ENCODE results near the gene TYROBP. TPM values are rescaled to one million over a fixed set of nuclear protein-coding genes. Genes with fewer than 3 reads are reported as not detected.
"Not testable (repeated sequence)": the region's sequence is repeated elsewhere in the genome, so short reads cannot be mapped to it uniquely, and the experiment has no call there.

Gene TYROBP
- total and polyA plus RNA-seq, 5 donors, result 36.7 to 52.6 (median 39.8) TPM

GRCh38 chr19:35870124-35870736 lies 37.9 kb downstream of the TYROBP start:
- H3K27me3 ChIP-seq (ENCODE audit: control insufficient read depth, insufficient read depth); H3K9me3 ChIP-seq (ENCODE audit: control insufficient read depth, low read length); H3K4me1 ChIP-seq (ENCODE audit: control insufficient read depth, insufficient read depth, low read length); H3K27ac ChIP-seq (ENCODE audit: low read length); intact Hi-C loops (cut with DNase I); H3K4me3 ChIP-seq (ENCODE audit: low read length): not testable (repeated sequence)
- DNase-seq, result peak in 2 of 3 donors; percentile 30 to 60
- ATAC-seq, result peak in 1 of 2 donors; percentile 5
- WGBS, result 40% methylated on average over 26 of the region's 26 CpGs

- intact Hi-C loops (cut with DNase I), result no loop called here
- ATAC-seq (peak; percentile 71 to 80), DNase-seq (peak; percentile 73 to 90 (median 88))
- Histone ChIP-seq H3K27me3 (ENCODE audit: control insufficient read depth, insufficient read depth) (no peaks in the 10 kb centered on the region), H3K4me3 (ENCODE audit: low read length) (peak overlapping the region; percentile 73), H3K27ac (ENCODE audit: low read length) (no peak overlapping the region), H3K9me3 (ENCODE audit: control insufficient read depth, low read length) (no peaks in the 10 kb centered on the region), H3K4me1 (ENCODE audit: control insufficient read depth, insufficient read depth, low read length) (no peaks in the 10 kb centered on the region)
- 1% methylated on average over 51 of the region's 51 CpGs for WGBS
These were observed 38.6 kb downstream of the TYROBP start for GRCh38 chr19:35869327-35870123.

- intact Hi-C loops (cut with DNase I), result no loop called here
- Histone ChIP-seq H3K9me3 (ENCODE audit: control insufficient read depth, low read length) (no peaks in the 10 kb centered on the region), H3K27me3 (ENCODE audit: control insufficient read depth, insufficient read depth) (no peaks in the 10 kb centered on the region), H3K27ac (ENCODE audit: low read length) (no peak overlapping the region), H3K4me1 (ENCODE audit: control insufficient read depth, insufficient read depth, low read length) (no peaks in the 10 kb centered on the region), H3K4me3 (ENCODE audit: low read length) (peak overlapping the region; percentile 73)
- DNase-seq (no peak), ATAC-seq (peak; percentile 2 to 8)
- WGBS, result under 1% methylated on average over 15 of the region's 15 CpGs
These were observed 39.2 kb downstream of the TYROBP start for GRCh38 chr19:35868823-35869326.

GRCh38 chr19:35868172-35868822 lies 39.8 kb downstream of the TYROBP start, which contains the start of gene APLP1:
TSS of gene APLP1 (plus strand) at chr19:35868574. CDS start at chr19:35868637, 63 bp downstream.
- DNase-seq, result peak; percentile 84 to 93 (median 92)
- no peak within 1 kb of the TSS for H3K27ac ChIP-seq (ENCODE audit: low read length)
- H3K4me3 ChIP-seq (ENCODE audit: low read length), result peak within 1 kb of the TSS; percentile 73
- ATAC-seq, result peak; percentile 94 to 95
- WGBS, result 1% methylated on average over 60 of the region's 60 CpGs
- no peaks in the 10 kb centered on the region for H3K4me1 ChIP-seq (ENCODE audit: control insufficient read depth, insufficient read depth, low read length)
- H3K27me3 ChIP-seq (ENCODE audit: control insufficient read depth, insufficient read depth), result no peaks in the 10 kb centered on the region
- no peaks in the 10 kb centered on the region for H3K9me3 ChIP-seq (ENCODE audit: control insufficient read depth, low read length)
- intact Hi-C loops (cut with DNase I), result no loop called here

GRCh38 chr19:35863018-35863417 lies 45.1 kb downstream of the TYROBP start:
- 88% methylated on average over 5 of the region's 5 CpGs for WGBS

GRCh38 chr19:35862528-35862927 lies 45.6 kb downstream of the TYROBP start:
- H3K4me1 ChIP-seq (ENCODE audit: control insufficient read depth, insufficient read depth, low read length), result no peaks in the 10 kb centered on the region
- no peaks in the 10 kb centered on the region for H3K9me3 ChIP-seq (ENCODE audit: control insufficient read depth, low read length)
- ATAC-seq (no peak), DNase-seq (no peak)
- H3K4me3 ChIP-seq (ENCODE audit: low read length), result no peak overlapping the region
- WGBS, result 72% methylated on average over 14 of the region's 14 CpGs
- no peaks in the 10 kb centered on the region for H3K27me3 ChIP-seq (ENCODE audit: control insufficient read depth, insufficient read depth)
- intact Hi-C loops (cut with DNase I), result no loop called here
- no peak overlapping the region for H3K27ac ChIP-seq (ENCODE audit: low read length)

More at GRCh38 chr19:35863018-35863417, 45.1 kb downstream of the TYROBP start:
- DNase-seq (no peak), ATAC-seq (no peak)
- no peak overlapping the region for H3K4me3 ChIP-seq (ENCODE audit: low read length)
- H3K27me3 ChIP-seq (ENCODE audit: control insufficient read depth, insufficient read depth), result no peaks in the 10 kb centered on the region
- H3K27ac ChIP-seq (ENCODE audit: low read length), result no peak overlapping the region
- intact Hi-C loops (cut with DNase I), result no loop called here
- no peaks in the 10 kb centered on the region for H3K9me3 ChIP-seq (ENCODE audit: control insufficient read depth, low read length)
- no peaks in the 10 kb centered on the region for H3K4me1 ChIP-seq (ENCODE audit: control insufficient read depth, insufficient read depth, low read length)

- Histone ChIP-seq H3K4me3 (ENCODE audit: low read length) (no peak overlapping the region), H3K27ac (ENCODE audit: low read length) (no peak overlapping the region), H3K9me3 (ENCODE audit: control insufficient read depth, low read length) (no peaks in the 10 kb centered on the region), H3K27me3 (ENCODE audit: control insufficient read depth, insufficient read depth) (no peaks in the 10 kb centered on the region), H3K4me1 (ENCODE audit: control insufficient read depth, insufficient read depth, low read length) (no peaks in the 10 kb centered on the region)
- 47% methylated on average over 19 of the region's 19 CpGs for WGBS
- DNase-seq (no peak), ATAC-seq (no peak)
- intact Hi-C loops (cut with DNase I), result no loop called here
These were observed 46.4 kb downstream of the TYROBP start for GRCh38 chr19:35861640-35862160.

- no peaks in the 10 kb centered on the region for H3K4me1 ChIP-seq (ENCODE audit: control insufficient read depth, insufficient read depth, low read length)
- no peaks in the 10 kb centered on the region for H3K9me3 ChIP-seq (ENCODE audit: control insufficient read depth, low read length)
- no peak overlapping the region for H3K27ac ChIP-seq (ENCODE audit: low read length)
- DNase-seq (no peak), ATAC-seq (peak in 1 of 2 donors; percentile 27)
- no peak overlapping the region for H3K4me3 ChIP-seq (ENCODE audit: low read length)
- H3K27me3 ChIP-seq (ENCODE audit: control insufficient read depth, insufficient read depth), result no peaks in the 10 kb centered on the region
- intact Hi-C loops (cut with DNase I), result no loop called here
- WGBS, result 6% methylated on average over 55 of the region's 55 CpGs
These were observed 47.1 kb downstream of the TYROBP start for GRCh38 chr19:35860818-35861639.

GRCh38 chr19:35860436-35860817 lies 47.7 kb downstream of the TYROBP start:
- H3K27me3 ChIP-seq (ENCODE audit: control insufficient read depth, insufficient read depth), result no peaks in the 10 kb centered on the region
- intact Hi-C loops (cut with DNase I), result no loop called here
- ATAC-seq (peak in 1 of 2 donors; percentile 8), DNase-seq (no peak)
- no peak overlapping the region for H3K4me3 ChIP-seq (ENCODE audit: low read length)
- 16% methylated on average over 24 of the region's 24 CpGs for WGBS
- H3K4me1 ChIP-seq (ENCODE audit: control insufficient read depth, insufficient read depth, low read length), result no peaks in the 10 kb centered on the region
- H3K27ac ChIP-seq (ENCODE audit: low read length), result no peak overlapping the region
- H3K9me3 ChIP-seq (ENCODE audit: control insufficient read depth, low read length), result no peaks in the 10 kb centered on the region

- Histone ChIP-seq H3K4me3 (ENCODE audit: low read length) (no peak overlapping the region), H3K27ac (ENCODE audit: low read length) (no peak overlapping the region), H3K9me3 (ENCODE audit: control insufficient read depth, low read length) (no peaks in the 10 kb centered on the region), H3K27me3 (ENCODE audit: control insufficient read depth, insufficient read depth) (no peaks in the 10 kb centered on the region), H3K4me1 (ENCODE audit: control insufficient read depth, insufficient read depth, low read length) (no peaks in the 10 kb centered on the region)
- DNase-seq (no peak), ATAC-seq (no peak)
- intact Hi-C loops (cut with DNase I), result no loop called here
- 64% methylated on average over 4 of the region's 4 CpGs for WGBS
These were observed 48.7 kb downstream of the TYROBP start for GRCh38 chr19:35859414-35859813.
